OCI-LY3 (cell line): ENCODE data around the gene GRIN1.

Experiments
- CTCF ChIP-seq: fragments of 200-600, 300-600 bp; sonication (generic); IDR thresholded peaks from 2 replicates; pipeline ENCODE4 v1.5.1; 2014; ENCODE audit warnings: antibody characterized with exemption, low read length, low read depth
- EZH2phosphoT487 ChIP-seq: fragments of 200-600 bp; shearing (Covaris generic); IDR thresholded peaks from 2 replicates; pipeline ENCODE4 v1.6.1; 2018; ENCODE audit warnings: antibody characterized with exemption, mixed run types, low read depth

GRCh38 chr9:137134191-137134590 lies 4.8 kb upstream of the GRIN1 start:
- TF ChIP-seq CTCF (no peak), EZH2phosphoT487 (no peak)
